ENCODE data around the gene HBEGF. TPM values are rescaled to one million over a fixed set of nuclear protein-coding genes. Genes with fewer than 3 reads are reported as not detected.
A peak's percentile ranks its signal among the peaks of the same experiment; 100 is the strongest.
"Not testable (repeated sequence)": the region's sequence is repeated elsewhere in the genome, so short reads cannot be mapped to it uniquely, and the experiment has no call there.

HBEGF gene
- total RNA-seq, 1 donor from 2014 or later, result 257 TPM

DNA sequence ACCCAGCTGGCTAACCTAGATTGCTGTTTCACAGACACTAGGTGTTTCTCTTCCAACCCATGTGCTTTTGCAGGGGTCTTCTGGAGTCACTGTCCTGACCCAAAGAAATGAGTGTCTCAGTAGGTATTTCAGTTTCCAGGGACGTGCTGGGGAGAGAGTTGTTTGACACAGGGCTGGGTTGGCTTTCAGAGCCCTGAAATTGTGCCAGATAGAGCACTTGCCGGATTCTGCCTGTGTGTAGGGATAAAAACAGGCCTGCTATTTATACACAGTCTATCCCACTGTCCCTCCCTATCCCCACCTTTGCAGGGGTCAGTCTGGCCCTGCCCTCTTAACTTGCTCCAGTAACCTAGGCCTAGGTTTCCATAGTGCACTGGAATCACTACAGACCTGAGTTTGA lies 957 bp upstream of the HBEGF start:
- Histone ChIP-seq H3K4me2 (ENCODE audit: low read length) (peak overlapping the region; percentile 98), H2AFZ (ENCODE audit: low read depth, low read length) (no peak overlapping the region), H3K27me3 (ENCODE audit: insufficient read depth, low read length) (no peaks in the 10 kb centered on the region), H3K9ac (ENCODE audit: low read length) (peak overlapping the region; percentile 96), H4K20me1 (ENCODE audit: insufficient read depth, low read length) (peaks cover 33% of the 10 kb centered on the region), H3K36me3 (ENCODE audit: insufficient read depth, low read length) (peaks cover 11% of the 10 kb centered on the region), H3K9me3 (ENCODE audit: insufficient read depth, low read depth, low read length) (no peaks in the 10 kb centered on the region), H3K4me1 (ENCODE audit: insufficient read depth, low read length) (peaks cover 26% of the 10 kb centered on the region), H3K27ac (ENCODE audit: low read depth, low read length) (no peak overlapping the region), H3K79me2 (ENCODE audit: insufficient read depth, low read length) (peaks cover 40% of the 10 kb centered on the region), H3K4me3 (ENCODE audit: insufficient read depth, low read depth, low read length) (no peak overlapping the region)
- no peak for TF ChIP-seq EZH2 (IDR thresholded peaks at IDR 0.05; ENCODE audit: insufficient read depth, low read length)
- TF ChIP-seq, protein P1, sequence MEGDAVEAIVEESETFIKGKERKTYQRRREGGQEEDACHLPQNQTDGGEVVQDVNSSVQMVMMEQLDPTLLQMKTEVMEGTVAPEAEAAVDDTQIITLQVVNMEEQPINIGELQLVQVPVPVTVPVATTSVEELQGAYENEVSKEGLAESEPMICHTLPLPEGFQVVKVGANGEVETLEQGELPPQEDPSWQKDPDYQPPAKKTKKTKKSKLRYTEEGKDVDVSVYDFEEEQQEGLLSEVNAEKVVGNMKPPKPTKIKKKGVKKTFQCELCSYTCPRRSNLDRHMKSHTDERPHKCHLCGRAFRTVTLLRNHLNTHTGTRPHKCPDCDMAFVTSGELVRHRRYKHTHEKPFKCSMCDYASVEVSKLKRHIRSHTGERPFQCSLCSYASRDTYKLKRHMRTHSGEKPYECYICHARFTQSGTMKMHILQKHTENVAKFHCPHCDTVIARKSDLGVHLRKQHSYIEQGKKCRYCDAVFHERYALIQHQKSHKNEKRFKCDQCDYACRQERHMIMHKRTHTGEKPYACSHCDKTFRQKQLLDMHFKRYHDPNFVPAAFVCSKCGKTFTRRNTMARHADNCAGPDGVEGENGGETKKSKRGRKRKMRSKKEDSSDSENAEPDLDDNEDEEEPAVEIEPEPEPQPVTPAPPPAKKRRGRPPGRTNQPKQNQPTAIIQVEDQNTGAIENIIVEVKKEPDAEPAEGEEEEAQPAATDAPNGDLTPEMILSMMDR (IDR thresholded peaks at IDR 0.05; ENCODE audit: insufficient read depth, low read depth, low read length), result no peak
- Mint-ChIP-seq H3K4me1 (ENCODE audit: low read depth, unreplicated experiment) (peaks cover 19% of the 10 kb centered on the region), H3K9me3 (ENCODE audit: unreplicated experiment) (no peaks in the 10 kb centered on the region), H3K27me3 (ENCODE audit: low read depth, unreplicated experiment) (no peaks in the 10 kb centered on the region), H3K27ac (ENCODE audit: unreplicated experiment) (no peak overlapping the region), H3K4me3 (ENCODE audit: unreplicated experiment) (peak overlapping the region; percentile 84), H3K36me3 (ENCODE audit: low read depth, unreplicated experiment) (peaks cover 21% of the 10 kb centered on the region)
- no peak for DNase-seq (ENCODE audit: low read depth)
- FAIRE-seq, result no peak

- Histone ChIP-seq H3K27ac (ENCODE audit: low read depth, low read length) (peak overlapping the region; percentile 73), H3K79me2 (ENCODE audit: insufficient read depth, low read length) (peaks cover 54% of the 10 kb centered on the region), H3K36me3 (ENCODE audit: insufficient read depth, low read length) (peaks cover 19% of the 10 kb centered on the region), H4K20me1 (ENCODE audit: insufficient read depth, low read length) (peaks cover 47% of the 10 kb centered on the region), H3K4me3 (ENCODE audit: insufficient read depth, low read depth, low read length) (peak overlapping the region; percentile 89), H3K4me1 (ENCODE audit: insufficient read depth, low read length) (peaks cover 39% of the 10 kb centered on the region), H2AFZ (ENCODE audit: low read depth, low read length) (peak overlapping the region; percentile 36), H3K9ac (ENCODE audit: low read length) (peak overlapping the region; percentile 96), H3K4me2 (ENCODE audit: low read length) (peak overlapping the region; percentile 98), H3K9me3 (ENCODE audit: insufficient read depth, low read depth, low read length) (no peaks in the 10 kb centered on the region), H3K27me3 (ENCODE audit: insufficient read depth, low read length) (no peaks in the 10 kb centered on the region)
- no peak for TF ChIP-seq EZH2 (IDR thresholded peaks at IDR 0.05; ENCODE audit: insufficient read depth, low read length)
- TF ChIP-seq, protein P1 (IDR thresholded peaks at IDR 0.05; ENCODE audit: insufficient read depth, low read depth, low read length), result no peak
- Mint-ChIP-seq H3K27me3 (ENCODE audit: low read depth, unreplicated experiment) (no peaks in the 10 kb centered on the region), H3K4me1 (ENCODE audit: low read depth, unreplicated experiment) (peaks cover 28% of the 10 kb centered on the region), H3K36me3 (ENCODE audit: low read depth, unreplicated experiment) (peaks cover 26% of the 10 kb centered on the region), H3K4me3 (ENCODE audit: unreplicated experiment) (peak overlapping the region; percentile 97), H3K9me3 (ENCODE audit: unreplicated experiment) (no peaks in the 10 kb centered on the region), H3K27ac (ENCODE audit: unreplicated experiment) (peak overlapping the region; percentile 59)
- FAIRE-seq (no peak), DNase-seq (ENCODE audit: low read depth) (peak; percentile 56)
Measured at GRCh38 chr5:140345919-140346347, 470 bp downstream of the HBEGF start.

DNA sequence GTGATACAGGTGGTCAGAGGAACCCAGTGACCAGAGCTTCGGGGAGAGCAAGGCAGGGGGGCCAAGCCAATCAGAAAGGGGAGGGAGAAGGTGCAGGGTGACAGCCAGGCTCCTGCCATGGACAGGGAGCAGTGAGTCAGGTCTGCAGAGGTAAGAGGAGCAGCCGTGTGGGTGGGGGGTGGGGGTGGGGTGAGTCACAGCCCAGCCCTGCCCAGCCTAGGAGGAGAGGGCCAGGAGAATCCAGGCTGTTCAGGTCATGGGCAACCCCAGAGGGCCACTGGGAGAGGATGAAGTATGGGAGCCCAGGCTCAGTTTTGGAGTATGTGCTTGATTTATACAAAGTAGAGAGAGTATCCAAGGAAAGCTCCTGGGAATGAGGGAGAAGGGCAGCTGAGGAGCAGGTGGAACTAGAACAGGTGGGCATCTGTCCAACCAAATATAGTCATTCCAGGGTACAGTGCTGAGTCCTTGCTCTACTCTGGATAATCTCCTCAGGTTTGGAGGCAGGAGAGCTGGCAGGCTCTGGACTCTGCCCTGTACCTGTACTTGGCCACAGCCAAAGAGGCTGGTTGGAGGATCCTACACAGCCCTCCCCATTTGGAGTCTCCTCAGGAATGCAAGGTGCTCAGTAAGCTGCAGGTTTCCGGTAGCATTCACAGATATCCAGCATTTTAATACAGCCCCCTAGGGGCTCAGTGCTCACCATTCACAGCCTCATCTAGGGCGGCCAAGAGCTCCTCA lies 1.6 kb downstream of the HBEGF start:
- Histone ChIP-seq H3K9ac (ENCODE audit: low read length) (peak overlapping the region; percentile 96), H3K4me2 (ENCODE audit: low read length) (peak overlapping the region; percentile 98), H4K20me1 (ENCODE audit: insufficient read depth, low read length) (peaks cover 51% of the 10 kb centered on the region), H3K9me3 (ENCODE audit: insufficient read depth, low read depth, low read length) (no peaks in the 10 kb centered on the region), H3K79me2 (ENCODE audit: insufficient read depth, low read length) (peaks cover 60% of the 10 kb centered on the region), H3K36me3 (ENCODE audit: insufficient read depth, low read length) (peaks cover 23% of the 10 kb centered on the region), H3K4me1 (ENCODE audit: insufficient read depth, low read length) (peaks cover 39% of the 10 kb centered on the region), H3K27me3 (ENCODE audit: insufficient read depth, low read length) (no peaks in the 10 kb centered on the region), H3K27ac (ENCODE audit: low read depth, low read length) (peak overlapping the region; percentile 73), H3K4me3 (ENCODE audit: insufficient read depth, low read depth, low read length) (peak overlapping the region; percentile 89), H2AFZ (ENCODE audit: low read depth, low read length) (no peak overlapping the region)
- TF ChIP-seq, protein P1 (IDR thresholded peaks at IDR 0.05; ENCODE audit: insufficient read depth, low read depth, low read length), result no peak
- TF ChIP-seq EZH2 (IDR thresholded peaks at IDR 0.05; ENCODE audit: insufficient read depth, low read length), result no peak
- Mint-ChIP-seq H3K4me1 (ENCODE audit: low read depth, unreplicated experiment) (peaks cover 33% of the 10 kb centered on the region), H3K36me3 (ENCODE audit: low read depth, unreplicated experiment) (peaks cover 26% of the 10 kb centered on the region), H3K4me3 (ENCODE audit: unreplicated experiment) (peak overlapping the region; percentile 97), H3K27me3 (ENCODE audit: low read depth, unreplicated experiment) (no peaks in the 10 kb centered on the region), H3K27ac (ENCODE audit: unreplicated experiment) (peak overlapping the region; percentile 72), H3K9me3 (ENCODE audit: unreplicated experiment) (no peaks in the 10 kb centered on the region)
- FAIRE-seq (no peak), DNase-seq (ENCODE audit: low read depth) (peak; percentile 48)

DNA sequence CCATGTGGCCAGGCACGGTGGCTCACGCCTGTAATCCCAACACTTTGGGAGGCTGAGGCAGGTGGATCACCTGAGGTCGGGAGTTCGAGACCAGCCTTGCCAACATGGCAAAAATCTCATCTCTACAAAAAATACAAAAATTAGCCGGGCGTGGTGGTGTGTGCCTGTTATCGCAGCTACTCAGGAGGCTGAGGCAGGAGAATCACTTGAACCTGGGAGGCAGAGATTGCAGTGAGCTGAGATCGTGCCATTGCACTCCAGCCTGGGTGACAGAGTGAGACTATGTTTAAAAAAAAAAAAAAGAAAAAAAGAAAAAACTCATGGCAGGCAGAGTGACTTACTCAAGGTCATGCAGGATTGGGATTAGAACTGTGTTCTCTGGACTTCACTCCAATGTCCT lies 2.6 kb downstream of the HBEGF start:
- H3K4me1 ChIP-seq (ENCODE audit: insufficient read depth, low read length), result peaks cover 39% of the 10 kb centered on the region
- not testable (repeated sequence) for H2AFZ ChIP-seq (ENCODE audit: low read depth, low read length); H3K27ac ChIP-seq (ENCODE audit: low read depth, low read length); FAIRE-seq; DNase-seq (ENCODE audit: low read depth); H3K9me3 ChIP-seq (ENCODE audit: insufficient read depth, low read depth, low read length); H3K27me3 Mint-ChIP-seq (ENCODE audit: low read depth, unreplicated experiment); H3K9me3 Mint-ChIP-seq (ENCODE audit: unreplicated experiment); H3K27me3 ChIP-seq (ENCODE audit: insufficient read depth, low read length)
- peak overlapping the region; percentile 97 for H3K4me3 Mint-ChIP-seq (ENCODE audit: unreplicated experiment)
- H3K79me2 ChIP-seq (ENCODE audit: insufficient read depth, low read length), result peaks cover 68% of the 10 kb centered on the region
- H3K36me3 Mint-ChIP-seq (ENCODE audit: low read depth, unreplicated experiment), result peaks cover 27% of the 10 kb centered on the region
- H3K4me2 ChIP-seq (ENCODE audit: low read length), result peak overlapping the region; percentile 98
- peak overlapping the region; percentile 96 for H3K9ac ChIP-seq (ENCODE audit: low read length)
- H4K20me1 ChIP-seq (ENCODE audit: insufficient read depth, low read length), result peaks cover 58% of the 10 kb centered on the region
- peak overlapping the region; percentile 70 for H3K27ac Mint-ChIP-seq (ENCODE audit: unreplicated experiment)
- peaks cover 23% of the 10 kb centered on the region for H3K36me3 ChIP-seq (ENCODE audit: insufficient read depth, low read length)
- peaks cover 39% of the 10 kb centered on the region for H3K4me1 Mint-ChIP-seq (ENCODE audit: low read depth, unreplicated experiment)
- H3K4me3 ChIP-seq (ENCODE audit: insufficient read depth, low read depth, low read length), result peak overlapping the region; percentile 89

Data from astrocyte (in vitro differentiated cells and primary cell).